ENCODE results near the gene MAMLD1. TPM values are rescaled to one million over a fixed set of nuclear protein-coding genes. Genes with fewer than 3 reads are reported as not detected.
A peak's percentile ranks its signal among the peaks of the same experiment; 100 is the strongest.

MAMLD1 gene
- total RNA-seq, 1 experiment from 2014 or later, result 4.6 TPM

DNA sequence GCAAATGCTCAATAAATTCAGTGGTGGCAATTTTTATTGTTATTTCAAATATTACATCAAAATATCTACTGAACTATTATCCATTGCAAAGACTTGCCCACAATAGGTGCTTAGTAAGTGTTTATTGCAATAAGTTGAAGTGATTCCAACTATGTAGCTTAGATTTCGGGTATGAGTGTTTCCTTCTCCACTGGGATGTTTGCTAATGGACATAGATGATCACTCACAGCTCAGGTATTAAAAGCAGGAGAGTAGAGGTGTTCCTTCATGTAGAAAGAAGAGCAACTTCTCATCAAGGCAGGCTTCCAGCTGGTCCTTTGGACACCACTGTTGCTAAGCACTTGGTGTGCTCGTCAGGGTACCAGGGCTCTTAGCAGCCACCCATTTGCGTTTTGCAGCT, 139.0 kb downstream of the MAMLD1 start:
- no peak for DNase-seq (ENCODE audit: low read depth)

DNA sequence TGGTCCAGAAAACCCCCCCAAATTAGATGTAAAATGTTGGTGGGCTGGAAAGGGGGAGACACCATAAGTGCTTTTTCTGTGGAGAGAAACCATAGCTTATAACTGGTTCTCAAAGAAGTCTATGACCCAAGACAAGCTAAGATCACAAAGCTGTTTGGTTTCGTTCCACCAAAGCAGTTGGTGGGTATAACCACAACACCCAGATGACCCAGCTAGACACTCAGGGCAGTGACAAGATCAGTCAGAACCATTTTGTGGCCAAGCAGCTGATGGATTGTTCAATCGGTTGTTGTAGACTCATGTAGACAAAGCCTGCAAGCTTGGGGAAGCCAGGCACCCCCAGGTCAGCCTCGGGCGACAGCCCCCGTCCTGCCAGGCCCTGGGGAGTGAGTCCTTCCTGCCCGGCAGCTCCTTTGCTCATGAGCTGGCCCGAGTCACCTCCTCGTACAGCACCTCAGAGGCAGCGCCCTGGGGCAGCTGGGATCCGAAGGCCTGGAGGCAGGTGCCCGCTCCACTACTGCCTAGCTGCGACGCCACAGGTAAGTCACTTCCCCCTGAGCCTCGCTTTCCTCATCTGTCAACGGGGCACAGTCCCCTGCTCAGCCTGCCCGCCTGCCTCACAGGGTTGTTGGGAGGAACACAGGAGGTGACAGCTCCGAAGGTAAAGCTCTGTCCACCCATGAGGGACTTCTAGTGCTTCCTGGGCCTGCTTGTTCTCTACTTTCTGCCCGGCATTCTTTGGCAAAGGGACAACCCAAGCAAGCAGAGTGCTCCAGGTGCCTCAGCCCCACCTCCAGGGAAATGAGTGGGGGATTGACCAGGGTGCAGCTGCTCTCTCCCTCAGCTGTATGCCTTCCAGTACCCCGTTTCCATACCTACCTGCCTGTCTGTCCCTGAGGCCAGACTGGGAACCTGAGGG, 140.1 kb downstream of the MAMLD1 start:
- DNase-seq (ENCODE audit: low read depth), result no peak

DNA sequence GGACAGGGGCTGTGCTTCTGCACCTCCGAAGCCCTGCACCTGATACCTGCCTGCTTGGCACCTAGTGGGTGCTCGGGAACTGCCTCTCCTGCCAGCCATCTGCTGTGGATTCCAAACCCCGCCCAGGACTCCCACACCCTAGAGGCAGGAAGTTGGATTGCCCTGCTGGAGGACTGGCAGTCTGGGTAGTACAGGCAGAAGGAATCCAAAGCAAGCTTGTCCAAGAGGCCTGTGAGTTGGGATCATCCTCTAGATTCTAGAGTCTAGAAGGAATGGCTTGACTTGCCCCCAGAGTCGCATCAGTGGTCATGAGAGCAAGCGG, 140.7 kb downstream of the MAMLD1 start:
- DNase-seq (ENCODE audit: low read depth), result peak; percentile 8

DNA sequence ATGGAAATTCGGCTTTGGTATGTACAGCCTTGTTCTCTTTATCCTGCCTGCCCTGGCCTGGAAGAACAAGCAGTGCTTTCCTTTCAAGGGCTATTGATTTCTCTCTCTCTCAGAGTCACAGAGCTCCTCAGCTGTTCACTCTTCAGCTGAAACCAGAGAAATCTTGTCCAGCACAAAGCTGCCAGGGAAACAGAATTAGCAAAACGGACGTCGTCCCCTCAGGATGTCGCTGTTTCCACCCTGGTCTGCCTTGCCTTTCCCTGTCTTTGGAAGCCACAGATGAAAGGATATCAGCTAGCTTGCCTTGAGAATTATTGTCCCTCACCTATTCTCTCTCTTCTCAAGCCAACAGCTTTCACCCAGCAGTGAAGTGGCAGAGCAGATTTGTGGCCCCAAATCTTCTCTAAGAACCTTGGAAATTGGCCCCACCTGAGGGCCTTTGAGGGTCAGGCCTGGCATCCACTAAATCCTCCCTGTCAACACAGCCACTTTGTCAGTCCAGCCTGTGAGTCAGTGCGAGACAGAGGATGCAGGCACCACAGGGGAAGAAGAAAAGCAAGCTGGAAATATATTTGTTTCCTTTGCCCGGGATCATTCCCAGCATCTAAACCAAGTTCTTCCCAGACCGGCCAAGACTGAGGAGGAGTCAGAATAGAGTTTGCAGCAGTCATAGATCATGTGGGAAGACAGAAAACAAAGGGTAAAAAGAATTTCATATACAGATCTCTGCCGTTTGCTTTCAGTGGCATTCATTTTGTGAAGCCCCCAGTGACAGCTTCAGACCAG, 141.5 kb downstream of the MAMLD1 start:
- DNase-seq (ENCODE audit: low read depth), result peak; percentile 34

DNA sequence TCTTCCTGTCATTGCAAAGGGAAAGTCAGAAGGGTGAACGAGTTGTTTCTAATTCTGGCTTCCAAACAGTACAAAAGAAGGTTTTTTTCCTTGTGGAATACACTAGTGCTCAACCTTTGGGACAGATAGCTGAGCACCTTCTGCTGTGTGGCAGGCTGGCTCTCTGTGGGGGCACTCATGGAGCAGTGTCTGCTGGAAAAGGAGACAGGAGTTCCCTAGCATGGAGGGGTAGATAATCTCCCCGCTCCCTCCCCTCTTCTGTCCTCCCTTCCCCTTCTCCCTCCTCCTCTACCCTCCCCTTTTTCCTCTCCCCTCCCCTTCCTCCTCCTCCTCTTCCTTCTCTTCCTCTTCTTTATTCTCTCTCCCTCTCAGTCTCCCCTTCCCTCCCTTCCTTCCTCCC, 142.9 kb downstream of the MAMLD1 start:
- no peak for DNase-seq (ENCODE audit: low read depth)

DNA sequence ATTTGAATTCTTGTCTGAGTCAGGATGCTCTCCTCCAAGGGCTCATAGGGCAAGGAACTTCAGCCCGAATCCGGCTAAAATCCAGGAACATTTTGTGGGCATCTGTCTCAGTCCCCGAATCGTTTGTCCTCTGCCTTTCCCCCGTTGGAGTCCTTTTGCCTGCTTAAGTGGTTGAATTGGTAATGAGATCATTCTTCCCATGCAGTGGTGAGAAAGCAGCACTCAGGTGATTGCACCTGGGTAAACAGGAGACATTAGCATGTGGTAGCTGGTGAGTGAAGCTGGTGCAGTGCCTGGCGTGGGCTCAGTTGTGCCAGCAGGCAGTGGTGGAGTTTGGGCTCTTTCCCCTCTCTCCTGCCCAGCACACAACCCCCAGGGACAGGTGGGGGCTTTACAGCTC, 143.4 kb downstream of the MAMLD1 start:
- no peak for DNase-seq (ENCODE audit: low read depth)

DNA sequence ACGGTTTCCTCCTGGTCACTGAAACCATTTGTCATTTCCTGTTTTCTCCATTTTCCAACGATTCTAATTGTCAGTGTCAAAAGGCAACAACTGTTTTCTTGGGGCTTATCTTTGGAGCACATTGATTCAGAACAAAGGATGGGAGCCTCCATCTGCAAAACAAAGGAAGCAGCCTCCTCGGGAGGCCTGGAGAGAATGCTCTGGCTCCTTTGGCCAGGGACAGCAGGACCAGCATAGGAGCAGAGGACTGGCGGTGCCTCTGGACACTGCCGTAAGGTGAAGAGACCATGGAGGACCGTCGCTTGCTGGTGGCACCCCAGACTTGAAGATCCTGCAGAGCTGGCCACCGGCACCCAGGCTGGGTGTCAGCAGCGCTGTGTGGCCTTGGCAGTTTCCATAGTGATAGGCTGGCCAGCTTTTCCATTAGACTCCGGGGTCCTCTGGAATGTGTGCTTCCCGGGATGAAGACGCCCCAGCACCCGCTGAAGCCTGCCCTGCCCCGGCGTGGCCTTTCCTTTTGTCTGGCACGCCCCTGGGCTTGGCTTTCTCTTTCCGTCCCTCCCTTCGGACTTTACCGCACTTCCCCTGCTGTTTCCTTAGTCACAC, 144.2 kb downstream of the MAMLD1 start:
- no peak for DNase-seq (ENCODE audit: low read depth)

DNA sequence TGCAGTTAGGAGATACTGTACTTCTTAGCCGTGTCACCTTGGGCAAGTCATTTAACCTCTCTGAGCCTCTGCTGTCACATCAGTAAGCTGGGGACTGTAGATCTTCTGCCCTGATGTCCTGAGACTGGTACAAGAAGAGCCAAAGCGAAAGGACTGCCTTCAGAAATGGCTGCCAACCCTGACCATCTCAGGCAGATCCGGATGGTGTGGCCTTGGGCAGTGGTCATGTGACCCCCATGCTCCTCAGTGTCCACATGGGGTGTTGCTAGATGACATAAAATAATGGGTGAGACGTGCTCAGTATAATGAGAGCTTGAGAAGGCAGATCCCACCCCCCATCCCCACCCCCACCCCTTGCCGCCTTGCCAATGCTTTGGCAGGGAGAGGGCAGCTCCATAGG, 144.9 kb downstream of the MAMLD1 start:
- DNase-seq (ENCODE audit: low read depth), result no peak

DNA sequence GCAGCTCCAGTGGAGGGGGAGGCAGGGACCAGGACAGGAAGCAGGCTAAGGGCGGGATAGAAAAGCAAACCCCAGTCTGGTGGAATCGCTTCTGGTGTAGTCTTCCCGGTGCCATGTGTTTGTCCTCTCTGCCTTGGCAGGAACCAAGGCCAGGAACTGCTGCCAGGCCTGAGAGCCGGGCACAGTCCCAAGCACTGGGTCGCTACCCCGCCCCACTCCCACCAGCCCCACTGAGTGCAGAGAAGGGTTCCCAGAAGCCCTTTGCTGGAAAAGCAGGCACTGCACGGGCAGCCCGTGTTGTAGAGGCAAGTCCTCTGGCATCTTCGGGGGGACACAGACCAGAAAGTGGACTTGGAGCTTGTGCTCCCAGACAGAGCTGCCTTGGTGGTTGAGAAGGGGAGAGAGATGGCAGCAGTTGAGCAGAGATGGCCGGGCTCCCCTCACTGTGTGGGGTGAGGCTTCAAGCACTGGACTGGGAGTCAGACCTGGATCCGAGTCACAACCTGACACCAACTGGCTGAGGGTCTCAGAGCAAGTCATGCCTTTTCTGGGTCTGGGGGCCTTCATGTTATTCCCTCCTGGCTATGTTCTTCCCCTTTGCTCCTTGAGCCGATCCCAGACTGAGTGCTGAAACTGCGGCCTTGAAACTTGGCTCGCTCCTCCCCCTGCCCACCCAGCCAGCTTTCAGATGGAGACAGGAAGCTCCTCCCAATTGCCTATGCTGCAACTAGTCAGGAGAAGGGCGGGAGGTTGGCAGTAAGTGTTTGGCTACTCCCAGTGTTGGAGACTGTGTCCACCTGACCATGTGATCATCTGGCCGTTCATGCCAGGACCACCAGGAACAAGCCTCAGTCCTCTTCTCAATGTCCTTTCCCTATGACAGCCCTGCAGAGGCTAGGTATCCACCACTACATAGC, 145.6 kb downstream of the MAMLD1 start:
- no peak for DNase-seq (ENCODE audit: low read depth)

DNA sequence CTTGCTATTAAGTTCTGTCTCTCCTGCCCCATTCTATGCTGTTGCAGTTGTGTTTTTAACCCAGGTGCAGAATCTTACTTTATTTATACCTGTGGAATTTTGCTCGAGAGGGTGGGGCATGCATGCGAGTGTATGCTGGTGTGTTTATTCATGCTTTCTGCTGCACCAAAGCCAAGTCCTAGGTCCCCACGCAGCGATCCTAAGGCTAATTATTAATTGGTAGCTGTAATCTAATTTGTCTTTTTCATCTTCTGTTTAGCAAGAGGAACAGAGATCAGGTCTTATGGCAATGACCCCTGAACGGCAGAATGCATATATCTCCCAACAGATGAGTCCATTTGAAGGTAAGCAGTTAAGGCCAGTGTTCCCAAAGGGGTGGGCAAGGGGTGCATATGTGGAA, 146.6 kb downstream of the MAMLD1 start:
- DNase-seq (ENCODE audit: low read depth), result no peak

DNA sequence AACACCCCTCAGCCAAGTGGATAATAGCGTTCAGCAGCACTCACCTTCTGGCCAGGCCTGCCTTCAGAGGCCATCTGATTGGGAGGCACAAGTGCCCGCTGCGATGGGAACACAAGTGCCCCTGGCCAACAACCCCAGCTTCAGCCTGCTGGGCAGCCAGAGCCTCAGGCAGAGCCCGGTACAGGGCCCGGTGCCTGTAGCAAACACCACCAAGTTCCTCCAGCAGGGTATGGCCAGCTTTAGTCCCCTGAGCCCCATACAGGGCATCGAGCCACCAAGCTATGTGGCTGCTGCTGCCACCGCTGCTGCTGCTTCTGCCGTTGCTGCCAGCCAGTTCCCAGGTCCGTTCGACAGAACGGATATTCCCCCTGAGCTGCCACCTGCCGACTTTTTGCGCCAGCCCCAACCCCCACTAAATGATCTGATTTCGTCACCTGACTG, 149.4 kb downstream of the MAMLD1 start:
- no peak for DNase-seq (ENCODE audit: low read depth)

DNA sequence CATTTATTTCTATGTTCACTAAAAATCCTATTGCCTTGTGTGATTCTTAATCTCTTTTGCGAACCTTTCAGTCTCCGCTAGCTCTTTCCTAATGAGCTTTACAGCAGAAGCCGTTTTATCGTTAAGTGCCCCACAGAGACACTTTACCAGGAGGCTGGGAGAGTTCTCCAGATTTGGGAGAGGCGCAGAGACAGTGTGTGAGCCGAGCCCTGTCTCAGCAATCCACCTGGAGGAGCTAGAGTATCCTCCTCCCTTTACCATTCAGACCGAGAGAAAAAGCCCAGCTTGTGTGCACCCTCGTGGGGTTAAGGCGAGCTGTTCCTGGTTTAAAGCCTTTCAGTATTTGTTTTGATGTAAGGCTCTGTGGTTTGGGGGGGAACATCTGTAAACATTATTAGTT, 150.4 kb downstream of the MAMLD1 start:
- DNase-seq (ENCODE audit: low read depth), result no peak

DNA sequence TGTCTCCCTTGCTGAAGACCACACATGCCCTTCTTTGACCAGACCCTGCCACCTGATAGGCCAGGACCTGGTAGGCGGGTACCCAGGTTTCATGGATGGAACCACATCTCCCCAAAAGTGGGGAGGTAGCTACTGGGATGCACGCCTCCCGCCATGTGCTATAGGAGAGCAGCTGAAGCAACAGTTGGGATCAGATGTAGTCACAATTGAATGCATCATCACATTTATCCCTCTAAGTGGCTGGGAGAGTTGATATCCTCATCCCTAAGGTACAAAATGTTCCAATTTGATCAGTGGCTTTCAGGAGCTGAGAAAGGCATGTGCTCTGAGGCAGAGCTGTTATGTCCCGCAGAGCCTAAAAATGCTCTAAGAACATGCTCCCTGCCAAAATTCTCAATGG, 151.3 kb downstream of the MAMLD1 start:
- no peak for DNase-seq (ENCODE audit: low read depth)

DNA sequence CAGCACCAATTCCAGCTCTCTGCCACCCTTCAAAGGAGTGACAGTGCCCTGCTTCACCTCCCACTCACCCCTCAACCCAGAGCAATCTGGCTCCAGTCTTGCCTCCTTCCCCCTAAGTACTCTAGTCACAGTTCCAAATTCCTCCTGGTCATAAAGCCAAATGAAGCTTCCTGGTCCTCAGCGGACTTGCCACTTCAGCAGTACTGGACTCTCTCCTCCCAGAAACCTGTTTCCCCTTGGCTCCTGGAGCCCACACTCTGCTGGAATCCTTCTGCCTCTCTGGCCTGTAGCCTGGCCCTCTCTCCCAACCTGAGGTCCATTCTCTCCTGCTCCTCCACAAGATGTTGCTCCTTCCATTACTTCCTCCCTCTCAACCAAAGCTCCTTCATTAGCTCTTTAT, 152.7 kb downstream of the MAMLD1 start:
- DNase-seq (ENCODE audit: low read depth), result no peak

DNA sequence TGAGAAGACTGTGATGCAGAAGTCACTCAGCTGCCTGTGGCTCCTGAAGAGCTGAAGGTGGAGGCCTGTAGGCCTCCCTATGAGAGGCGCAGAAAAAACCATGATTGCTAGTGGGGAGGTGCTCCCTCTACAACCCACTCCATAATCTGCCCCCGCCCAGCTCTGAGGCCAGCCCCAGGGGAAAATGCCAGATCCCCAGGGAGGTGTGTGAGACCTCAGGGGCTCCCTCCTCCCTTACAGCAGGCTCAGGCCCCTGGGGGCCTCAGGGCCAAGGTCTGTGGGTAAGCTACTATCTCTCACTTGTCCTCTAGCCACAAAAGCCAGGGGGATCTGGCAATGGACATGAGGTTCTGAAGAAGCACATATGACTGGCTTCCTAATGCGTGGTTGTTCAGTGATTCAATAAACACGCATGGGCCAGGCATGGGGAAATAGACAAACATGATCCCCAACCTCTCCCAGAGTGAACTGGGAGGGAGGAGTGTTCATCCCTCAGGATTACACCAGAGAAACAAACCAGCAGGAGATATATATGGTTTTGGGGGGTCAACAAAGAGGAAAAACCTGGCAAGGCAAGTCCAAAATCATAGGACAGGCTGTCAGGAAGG, 154.3 kb downstream of the MAMLD1 start:
- no peak for DNase-seq (ENCODE audit: low read depth)

DNA sequence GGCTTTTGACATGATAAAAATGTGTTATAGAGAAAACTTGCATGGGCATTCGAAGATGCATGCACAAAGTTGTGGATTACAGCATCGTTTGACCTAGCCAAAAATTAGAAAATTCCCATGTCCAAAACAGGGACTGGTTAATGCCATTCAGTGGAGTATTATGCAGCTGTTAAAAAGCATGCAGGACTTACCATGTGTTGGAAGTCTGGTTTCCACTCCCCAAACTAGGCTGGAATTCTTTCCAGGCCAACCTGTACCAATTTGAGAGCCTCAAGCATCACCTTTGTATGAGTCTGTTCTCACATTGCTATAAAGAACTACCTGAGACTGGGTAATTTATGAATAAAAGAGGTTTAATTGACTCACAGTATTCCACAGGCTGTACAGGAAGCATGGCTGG, 159.4 kb downstream of the MAMLD1 start:
- no peak for DNase-seq (ENCODE audit: low read depth)

DNA sequence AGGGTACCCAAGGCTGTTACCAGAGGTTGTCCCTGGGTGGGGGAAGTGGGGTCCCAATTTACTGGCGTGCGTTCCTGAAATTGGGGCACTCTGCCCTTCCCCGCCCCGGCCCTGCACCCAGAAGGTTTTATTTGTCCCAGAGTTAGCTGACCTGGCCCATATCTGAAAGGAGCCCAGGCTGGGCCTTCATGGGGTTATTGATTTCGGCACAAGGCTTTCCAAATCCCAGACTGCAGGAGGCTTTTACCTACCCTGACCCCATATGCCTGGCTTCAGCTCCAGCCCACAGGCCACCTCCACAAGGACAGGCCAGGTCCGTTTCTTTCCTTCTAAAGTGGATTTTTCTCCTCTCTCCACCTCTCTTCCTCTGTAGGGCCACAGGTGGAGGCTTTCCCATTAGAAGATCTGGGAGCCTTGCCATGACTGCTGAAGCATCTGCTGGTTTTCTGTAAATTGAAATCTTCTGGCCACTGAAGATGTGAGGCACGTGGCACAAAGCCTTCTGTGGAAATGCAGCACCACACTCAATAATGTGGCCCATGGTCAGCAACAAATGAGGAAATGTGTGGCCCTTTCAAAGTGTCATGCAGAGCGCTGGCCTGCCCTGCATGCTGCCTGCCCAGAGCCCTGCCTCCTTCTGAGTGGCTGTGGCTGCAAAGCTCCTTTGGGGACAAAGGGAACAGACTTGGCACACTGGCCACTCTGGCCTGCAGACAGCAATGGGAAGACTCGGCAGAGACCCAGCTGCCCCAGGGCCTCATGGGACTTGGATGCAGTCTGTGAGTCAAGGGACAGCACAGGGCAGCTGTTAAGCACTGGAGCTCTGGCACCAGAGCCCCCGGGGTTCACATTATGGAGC, 162.2 kb downstream of the MAMLD1 start:
- no peak for DNase-seq (ENCODE audit: low read depth)

DNA sequence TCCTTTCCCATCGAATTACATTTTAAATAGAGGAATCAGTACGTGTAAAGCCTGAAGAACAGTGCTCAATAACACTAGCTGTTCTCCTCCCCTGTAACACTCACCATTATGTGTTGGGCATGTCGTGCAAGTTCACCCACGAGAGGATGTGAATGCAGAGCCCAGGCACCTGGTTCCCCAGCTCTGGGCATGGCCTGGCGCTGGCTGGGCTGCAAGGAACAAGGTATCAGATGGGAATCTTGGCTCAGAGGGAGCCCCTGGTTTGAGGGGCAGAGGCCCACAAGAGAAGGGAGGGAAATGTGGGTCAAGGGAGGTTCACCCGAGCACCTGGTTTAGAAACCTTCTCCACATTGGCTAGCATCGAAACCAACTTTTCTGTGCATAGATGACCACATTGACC, 163.6 kb downstream of the MAMLD1 start:
- no peak for DNase-seq (ENCODE audit: low read depth)

DNA sequence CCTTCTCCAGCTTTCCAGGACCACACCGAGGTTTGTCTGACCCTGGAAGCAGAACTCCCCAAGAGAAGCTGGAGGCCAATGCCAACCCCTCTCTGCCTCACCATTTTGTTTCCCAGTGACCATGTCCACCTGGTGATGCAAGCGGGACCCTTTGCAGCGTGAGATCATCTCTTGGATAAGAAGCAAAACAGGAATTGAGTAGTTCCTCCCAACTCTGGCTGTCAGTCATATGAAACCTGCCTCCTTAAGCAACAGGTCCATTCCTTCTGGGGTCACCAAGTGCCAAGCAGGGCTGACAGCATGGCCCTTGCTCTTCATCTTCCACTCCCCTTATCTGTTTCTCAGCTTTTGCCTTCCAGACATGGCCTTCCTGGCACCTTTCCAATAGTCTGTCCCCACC, 164.0 kb downstream of the MAMLD1 start:
- DNase-seq (ENCODE audit: low read depth), result no peak

DNA sequence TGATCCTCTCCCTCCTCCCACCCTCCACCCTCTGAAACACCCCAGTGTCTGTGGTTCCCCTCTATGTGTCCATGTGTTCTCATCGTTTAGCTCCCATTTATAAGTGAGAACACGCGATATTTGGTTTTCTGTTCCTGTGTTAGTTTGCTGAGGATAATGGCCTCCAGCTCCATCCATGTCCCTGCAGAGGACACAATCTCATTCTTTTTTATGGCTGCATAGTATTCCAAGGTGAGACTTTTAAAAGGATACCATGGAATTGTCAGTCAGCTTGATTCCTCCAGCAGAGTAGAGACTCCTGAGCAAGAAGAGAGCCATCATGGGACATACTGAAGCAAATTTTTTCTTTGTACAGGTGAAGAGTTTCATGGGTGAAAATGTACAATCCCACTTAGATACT, 166.5 kb downstream of the MAMLD1 start:
- no peak for DNase-seq (ENCODE audit: low read depth)

Data from M059J (cell line).